ENCODE measurements around the gene CCDC33. TPM values are rescaled to one million over a fixed set of nuclear protein-coding genes. Genes with fewer than 3 reads are reported as not detected.

CCDC33 gene
- total and polyA plus RNA-seq, 2 donors: 0.25 to 0.42 TPM

GRCh38 chr15:74214324-74215021, 21.7 kb upstream of the CCDC33 start:
- H3K27ac ChIP-seq (ENCODE audit: low read depth): no peak overlapping the region
- WGBS: 78% methylated on average over 6 of the region's 6 CpGs

GRCh38 chr15:74215958-74216357, 20.2 kb upstream of the CCDC33 start:
- DNase-seq (ENCODE audit: extremely low spot score): no peak

More at GRCh38 chr15:74214324-74215021, 21.7 kb upstream of the CCDC33 start:
- no peak for DNase-seq (ENCODE audit: extremely low spot score)
- Histone ChIP-seq H3K36me3 (ENCODE audit: insufficient read depth) (no peaks in the 10 kb centered on the region), H3K4me3 (ENCODE audit: low read depth, low read length) (no peak overlapping the region), H3K4me1 (ENCODE audit: insufficient read depth) (no peaks in the 10 kb centered on the region)

GRCh38 chr15:74216949-74217348, 19.2 kb upstream of the CCDC33 start:
- no peak for DNase-seq (ENCODE audit: extremely low spot score)
- 75% methylated on average over 3 of the region's 3 CpGs for WGBS
- Histone ChIP-seq H3K27ac (ENCODE audit: low read depth) (no peak overlapping the region), H3K4me3 (ENCODE audit: low read depth, low read length) (no peak overlapping the region), H3K36me3 (ENCODE audit: insufficient read depth) (no peaks in the 10 kb centered on the region), H3K4me1 (ENCODE audit: insufficient read depth) (no peaks in the 10 kb centered on the region)

More at GRCh38 chr15:74215958-74216357, 20.2 kb upstream of the CCDC33 start:
- no peak overlapping the region for H3K27ac ChIP-seq (ENCODE audit: low read depth)
- WGBS: 88% methylated on average over 8 of the region's 8 CpGs
- H3K4me3 ChIP-seq (ENCODE audit: low read depth, low read length): no peak overlapping the region
- no peaks in the 10 kb centered on the region for H3K4me1 ChIP-seq (ENCODE audit: insufficient read depth)
- H3K36me3 ChIP-seq (ENCODE audit: insufficient read depth): no peaks in the 10 kb centered on the region

- 91% methylated on average over 16 of the region's 16 CpGs for WGBS
- H3K4me1 ChIP-seq (ENCODE audit: insufficient read depth): no peaks in the 10 kb centered on the region
- no peak for DNase-seq (ENCODE audit: extremely low spot score)
- no peak overlapping the region for H3K27ac ChIP-seq (ENCODE audit: low read depth)
- no peaks in the 10 kb centered on the region for H3K36me3 ChIP-seq (ENCODE audit: insufficient read depth)
- H3K4me3 ChIP-seq (ENCODE audit: low read depth, low read length): no peak overlapping the region
These were observed 17.9 kb upstream of the CCDC33 start for GRCh38 chr15:74217907-74218885.

GRCh38 chr15:74220475-74221248, 15.5 kb upstream of the CCDC33 start:
- WGBS: 73% methylated on average over 11 of the region's 11 CpGs
- Histone ChIP-seq H3K27ac (ENCODE audit: low read depth) (no peak overlapping the region), H3K4me1 (ENCODE audit: insufficient read depth) (no peaks in the 10 kb centered on the region)

GRCh38 chr15:74221399-74222239, 14.5 kb upstream of the CCDC33 start:
- H3K27ac ChIP-seq (ENCODE audit: low read depth): no peak overlapping the region
- DNase-seq (ENCODE audit: extremely low spot score): no peak
- 56% methylated on average over 12 of the region's 12 CpGs for WGBS

More at GRCh38 chr15:74220475-74221248, 15.5 kb upstream of the CCDC33 start:
- DNase-seq (ENCODE audit: extremely low spot score): no peak
- no peak overlapping the region for H3K4me3 ChIP-seq (ENCODE audit: low read depth, low read length)
- H3K36me3 ChIP-seq (ENCODE audit: insufficient read depth): no peaks in the 10 kb centered on the region

GRCh38 chr15:74222240-74223119, 13.6 kb upstream of the CCDC33 start:
- DNase-seq (ENCODE audit: extremely low spot score): no peak
- H3K4me3 ChIP-seq (ENCODE audit: low read depth, low read length): no peak overlapping the region
- H3K36me3 ChIP-seq (ENCODE audit: insufficient read depth): no peaks in the 10 kb centered on the region
- no peak overlapping the region for H3K27ac ChIP-seq (ENCODE audit: low read depth)
- 59% methylated on average over 25 of the region's 25 CpGs for WGBS
- no peaks in the 10 kb centered on the region for H3K4me1 ChIP-seq (ENCODE audit: insufficient read depth)

More at GRCh38 chr15:74221399-74222239, 14.5 kb upstream of the CCDC33 start:
- H3K4me1 ChIP-seq (ENCODE audit: insufficient read depth): no peaks in the 10 kb centered on the region
- no peaks in the 10 kb centered on the region for H3K36me3 ChIP-seq (ENCODE audit: insufficient read depth)
- H3K4me3 ChIP-seq (ENCODE audit: low read depth, low read length): no peak overlapping the region

- H3K36me3 ChIP-seq (ENCODE audit: insufficient read depth): no peaks in the 10 kb centered on the region
- no peak overlapping the region for H3K4me3 ChIP-seq (ENCODE audit: low read depth, low read length)
- H3K27ac ChIP-seq (ENCODE audit: low read depth): no peak overlapping the region
- 82% methylated on average over 5 of the region's 5 CpGs for WGBS
- DNase-seq (ENCODE audit: extremely low spot score): no peak
- no peaks in the 10 kb centered on the region for H3K4me1 ChIP-seq (ENCODE audit: insufficient read depth)
These were observed 10.2 kb upstream of the CCDC33 start for GRCh38 chr15:74225928-74226327.

- no peak overlapping the region for H3K27ac ChIP-seq (ENCODE audit: low read depth)
- no peaks in the 10 kb centered on the region for H3K36me3 ChIP-seq (ENCODE audit: insufficient read depth)
- no peak for DNase-seq (ENCODE audit: extremely low spot score)
- WGBS: 86% methylated on average over 10 of the region's 10 CpGs
- no peaks in the 10 kb centered on the region for H3K4me1 ChIP-seq (ENCODE audit: insufficient read depth)
- H3K4me3 ChIP-seq (ENCODE audit: low read depth, low read length): no peak overlapping the region
These were observed 9.2 kb upstream of the CCDC33 start for GRCh38 chr15:74226761-74227540.

GRCh38 chr15:74227968-74228722, 8.0 kb upstream of the CCDC33 start:
- no peak for DNase-seq (ENCODE audit: extremely low spot score)
- H3K36me3 ChIP-seq (ENCODE audit: insufficient read depth): no peaks in the 10 kb centered on the region
- no peak overlapping the region for H3K4me3 ChIP-seq (ENCODE audit: low read depth, low read length)
- H3K27ac ChIP-seq (ENCODE audit: low read depth): no peak overlapping the region
- WGBS: 35% methylated on average over 11 of the region's 11 CpGs
- H3K4me1 ChIP-seq (ENCODE audit: insufficient read depth): no peaks in the 10 kb centered on the region

- no peak overlapping the region for H3K27ac ChIP-seq (ENCODE audit: low read depth)
- no peaks in the 10 kb centered on the region for H3K4me1 ChIP-seq (ENCODE audit: insufficient read depth)
- H3K4me3 ChIP-seq (ENCODE audit: low read depth, low read length): no peak overlapping the region
- no peaks in the 10 kb centered on the region for H3K36me3 ChIP-seq (ENCODE audit: insufficient read depth)
- DNase-seq (ENCODE audit: extremely low spot score): peak; percentile 63
- WGBS: 16% methylated on average over 17 of the region's 17 CpGs
These were observed 7.4 kb upstream of the CCDC33 start for GRCh38 chr15:74228723-74229081.

Measured in urinary bladder (tissue), 4 donors.